Smooth muscle cell (in vitro differentiated cells): ENCODE results near the gene MYO15A. TPM values are rescaled to one million over a fixed set of nuclear protein-coding genes. Genes with fewer than 3 reads are reported as not detected.
A peak's percentile ranks its signal among the peaks of the same experiment; 100 is the strongest.

Experiments used
- DNase-seq: peaks from one replicate; lab custom pipeline; 2025; ENCODE audit not compliant: unreplicated experiment; lab: John Stamatoyannopoulos, UW
- H2AFZ ChIP-seq: fragments of 200-600 bp; sonication (generic); 2 replicates; pipeline ENCODE4 v1.6.0; 2016; ENCODE audit warnings: antibody characterized with exemption, low read depth, mild to moderate bottlenecking
- H3F3A ChIP-seq: fragments of 200-600 bp; sonication (generic); 2 replicates; pipeline ENCODE4 v1.6.0; 2017; ENCODE audit warnings: antibody characterized with exemption, low read depth
- H3K27ac ChIP-seq: fragments of 200-600 bp; sonication (generic); 2 replicates; pipeline ENCODE4 v1.5.1; 2016; ENCODE audit warnings: low read depth, mild to moderate bottlenecking
- H3K27me3 ChIP-seq: fragments of 200-600 bp; sonication (generic); 2 replicates; pipeline ENCODE4 v1.6.1; 2016; ENCODE audit warnings: low read depth, mild to moderate bottlenecking
- H3K36me3 ChIP-seq: fragments of 200-600 bp; sonication (generic); 2 replicates; pipeline ENCODE4 v1.5.1; 2016; ENCODE audit warnings: low read depth
- H3K4me1 ChIP-seq: fragments of 200-600 bp; sonication (generic); 2 replicates; pipeline ENCODE4 v1.5.1; 2016; ENCODE audit warnings: low read depth
- H3K4me2 ChIP-seq: fragments of 200-600 bp; sonication (generic); 2 replicates; pipeline ENCODE4 v1.6.0; 2016; ENCODE audit warnings: mild to moderate bottlenecking
- H3K4me3 ChIP-seq: fragments of 200-600 bp; sonication (generic); 2 replicates; pipeline ENCODE4 v1.5.1; 2016; ENCODE audit warnings: mild to moderate bottlenecking
- H3K79me2 ChIP-seq: fragments of 200-600 bp; sonication (generic); 2 replicates; pipeline ENCODE4 v1.6.0; 2016; ENCODE audit warnings: low read depth, mild to moderate bottlenecking
- H3K9ac ChIP-seq: fragments of 200-600 bp; sonication (generic); 2 replicates; pipeline ENCODE4 v1.6.0; 2016; ENCODE audit warnings: low read depth
- H3K9me3 ChIP-seq: fragments of 200-600 bp; sonication (generic); replicated peaks from 2 replicates; pipeline ENCODE4 v1.5.1; 2016; ENCODE audit warnings: low read depth
- H4K20me1 ChIP-seq: fragments of 200-600 bp; sonication (generic); 2 replicates; pipeline ENCODE4 v1.6.0; 2016; ENCODE audit warnings: low read depth
- WGBS: methylation state at CpG from one replicate; pipeline ENCODE4 v1.1.7; 2016; ENCODE audit warnings: low lambda C conversion rate; 5-methylcytosine and 5-hydroxymethylcytosine counted together
- polyA plus RNA-seq: library from polyadenylated mRNA; unstranded; fragments of >200 nt; fragmentation: Nextera tagmentation; extraction: Ambion mirVana; gene quantifications from 2 replicates; pipeline ENCODE4 v1.2.1, GENCODE V29; 2016
- total RNA-seq: library from RNA; depleted of rRNA; stranded (reverse); fragments of >200 nt; gene quantifications from 2 replicates; pipeline ENCODE4 v1.2.3, GENCODE V29; 2014
- TF ChIP-seq, protein P1 (sequence below): fragments of 200-600 bp; sonication (generic); IDR thresholded peaks from 2 replicates; pipeline ENCODE4 v1.5.1; 2017; ENCODE audit warnings: borderline replicate concordance, mild to moderate bottlenecking, antibody characterized with exemption; ENCODE audit not compliant: insufficient read depth, poor library complexity, severe bottlenecking

Gene MYO15A
- total and polyA plus RNA-seq, 2 experiments from 2014 or later = 2.0 to 3.6 TPM

DNA sequence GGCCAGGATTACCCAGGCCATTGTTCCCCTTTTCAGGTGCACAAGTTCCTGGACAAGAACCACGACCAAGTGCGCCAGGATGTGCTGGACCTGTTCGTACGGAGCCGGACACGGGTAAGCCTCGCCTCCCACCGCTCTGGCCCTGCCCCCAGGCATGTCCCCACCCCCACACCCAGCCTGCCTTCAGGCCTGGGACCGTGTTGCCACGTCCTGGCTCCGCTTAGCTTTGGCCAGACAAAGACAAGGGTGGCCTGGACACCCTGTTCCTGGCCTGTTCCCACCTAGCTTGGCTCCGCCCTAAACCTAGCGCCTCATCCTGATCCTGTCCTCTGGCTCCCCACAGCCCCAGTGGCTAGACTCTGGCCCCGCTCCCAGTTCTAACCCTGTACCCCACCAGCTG, 30.9 kb downstream of the MYO15A start:
- H3K9ac ChIP-seq = no peak overlapping the region
- WGBS = 87% methylated on average over 7 of the region's 14 CpGs

DNA sequence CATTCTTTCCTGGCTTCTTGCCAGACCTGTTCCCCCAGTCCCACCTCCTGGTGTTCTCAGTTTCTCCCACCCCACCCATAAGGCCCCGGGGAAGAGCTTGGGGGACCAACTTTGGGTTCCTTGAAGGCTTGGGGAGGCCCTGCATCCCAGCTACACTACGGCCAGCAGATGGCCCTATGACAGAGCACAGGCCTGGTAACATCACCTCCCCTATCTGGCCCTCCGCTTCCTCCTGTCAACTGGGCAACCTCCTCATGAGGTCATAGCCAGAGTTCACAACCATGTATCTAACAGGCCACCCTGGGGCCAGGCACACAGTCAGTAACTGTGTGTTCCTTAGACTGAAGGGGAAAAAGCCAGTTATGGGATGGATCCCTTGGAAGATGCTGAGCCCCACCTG, 31.4 kb downstream of the MYO15A start:
- Histone ChIP-seq H3K4me1 (no peaks in the 10 kb centered on the region), H3K36me3 (no peaks in the 10 kb centered on the region), H3F3A (no peaks in the 10 kb centered on the region), H3K4me2 (no peak overlapping the region), H2AFZ (no peak overlapping the region), H3K4me3 (no peak overlapping the region), H3K79me2 (no peaks in the 10 kb centered on the region), H4K20me1 (no peaks in the 10 kb centered on the region), H3K9me3 (no peaks in the 10 kb centered on the region), H3K27me3 (no peaks in the 10 kb centered on the region), H3K27ac (no peak overlapping the region), H3K9ac (no peak overlapping the region)
- no peak for DNase-seq
- TF ChIP-seq, protein P1, sequence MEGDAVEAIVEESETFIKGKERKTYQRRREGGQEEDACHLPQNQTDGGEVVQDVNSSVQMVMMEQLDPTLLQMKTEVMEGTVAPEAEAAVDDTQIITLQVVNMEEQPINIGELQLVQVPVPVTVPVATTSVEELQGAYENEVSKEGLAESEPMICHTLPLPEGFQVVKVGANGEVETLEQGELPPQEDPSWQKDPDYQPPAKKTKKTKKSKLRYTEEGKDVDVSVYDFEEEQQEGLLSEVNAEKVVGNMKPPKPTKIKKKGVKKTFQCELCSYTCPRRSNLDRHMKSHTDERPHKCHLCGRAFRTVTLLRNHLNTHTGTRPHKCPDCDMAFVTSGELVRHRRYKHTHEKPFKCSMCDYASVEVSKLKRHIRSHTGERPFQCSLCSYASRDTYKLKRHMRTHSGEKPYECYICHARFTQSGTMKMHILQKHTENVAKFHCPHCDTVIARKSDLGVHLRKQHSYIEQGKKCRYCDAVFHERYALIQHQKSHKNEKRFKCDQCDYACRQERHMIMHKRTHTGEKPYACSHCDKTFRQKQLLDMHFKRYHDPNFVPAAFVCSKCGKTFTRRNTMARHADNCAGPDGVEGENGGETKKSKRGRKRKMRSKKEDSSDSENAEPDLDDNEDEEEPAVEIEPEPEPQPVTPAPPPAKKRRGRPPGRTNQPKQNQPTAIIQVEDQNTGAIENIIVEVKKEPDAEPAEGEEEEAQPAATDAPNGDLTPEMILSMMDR = peak; percentile 15
- 56% methylated on average over 3 of the region's 3 CpGs for WGBS

More for the DNA sequence above, 30.9 kb downstream of the MYO15A start:
- TF ChIP-seq, protein P1 = no peak
- Histone ChIP-seq H3K36me3 (no peaks in the 10 kb centered on the region), H3K9me3 (no peaks in the 10 kb centered on the region), H3K27ac (no peak overlapping the region), H4K20me1 (no peaks in the 10 kb centered on the region), H2AFZ (no peak overlapping the region), H3K27me3 (no peaks in the 10 kb centered on the region), H3K4me2 (no peak overlapping the region), H3K4me1 (no peaks in the 10 kb centered on the region), H3K4me3 (no peak overlapping the region), H3K79me2 (no peaks in the 10 kb centered on the region), H3F3A (no peaks in the 10 kb centered on the region)
- DNase-seq = no peak

DNA sequence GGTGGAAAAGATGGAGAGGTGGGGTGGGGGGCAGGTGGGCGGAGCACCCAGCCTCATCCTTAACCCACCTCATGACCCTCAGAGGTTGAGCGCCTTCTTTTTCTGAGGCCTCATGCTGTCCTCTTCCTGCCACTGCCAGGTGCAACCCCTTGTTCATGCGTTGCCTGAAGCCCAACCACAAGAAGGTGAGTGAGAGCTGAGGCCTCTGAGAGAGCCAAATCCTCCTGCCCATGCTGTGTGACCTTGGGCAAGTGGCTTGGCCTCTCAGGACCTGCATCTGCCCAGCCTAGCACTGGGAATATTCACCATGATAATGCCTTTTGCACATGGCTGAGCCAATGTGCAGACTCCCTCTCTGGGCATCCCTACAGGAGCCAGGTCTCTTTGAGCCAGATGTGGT, 32.1 kb downstream of the MYO15A start:
- no peaks in the 10 kb centered on the region for H3K79me2 ChIP-seq
- H3K9ac ChIP-seq = no peak overlapping the region
- no peak overlapping the region for H3K27ac ChIP-seq
- no peak overlapping the region for H3K4me2 ChIP-seq
- H3K36me3 ChIP-seq = no peaks in the 10 kb centered on the region
- no peak overlapping the region for H2AFZ ChIP-seq
- TF ChIP-seq, protein P1 = no peak
- no peak for DNase-seq
- H3F3A ChIP-seq = no peaks in the 10 kb centered on the region
- H3K9me3 ChIP-seq = no peaks in the 10 kb centered on the region
- 100% methylated on average over 3 of the region's 3 CpGs for WGBS
- H4K20me1 ChIP-seq = no peaks in the 10 kb centered on the region
- H3K4me3 ChIP-seq = no peak overlapping the region
- H3K4me1 ChIP-seq = no peaks in the 10 kb centered on the region
- no peaks in the 10 kb centered on the region for H3K27me3 ChIP-seq

DNA sequence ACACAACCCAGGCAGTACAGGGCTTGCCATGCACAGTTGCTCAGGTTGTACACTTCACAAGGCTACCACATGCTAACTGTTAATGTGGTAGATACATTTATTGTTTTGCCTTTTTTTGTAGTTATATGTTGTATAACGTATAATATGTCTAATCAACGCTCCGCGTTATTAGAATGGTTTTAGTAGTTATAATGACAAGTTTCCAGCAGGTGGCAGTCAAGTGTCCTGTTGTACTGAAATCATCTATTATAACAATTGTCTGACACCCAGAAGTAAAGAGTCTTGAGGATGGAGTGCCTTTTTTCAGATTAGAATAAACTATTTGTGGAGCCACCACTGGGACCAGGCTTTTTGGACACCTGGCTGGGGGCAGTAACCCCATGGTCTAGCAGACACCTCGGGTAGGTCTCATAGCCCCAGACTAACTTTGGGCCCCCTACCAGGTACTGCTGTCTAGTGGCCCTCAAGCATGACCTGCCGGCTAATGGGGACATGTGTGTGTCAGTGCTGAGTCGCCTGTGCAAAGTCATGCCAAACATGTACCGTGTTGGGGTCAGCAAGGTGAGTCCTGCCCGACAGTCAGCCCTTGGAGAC, 32.8 kb downstream of the MYO15A start:
- Histone ChIP-seq H3K4me1 (no peaks in the 10 kb centered on the region), H3K4me3 (no peak overlapping the region), H3K79me2 (no peaks in the 10 kb centered on the region), H3K36me3 (no peaks in the 10 kb centered on the region), H3K4me2 (no peak overlapping the region), H3K27me3 (no peaks in the 10 kb centered on the region), H3K9me3 (no peaks in the 10 kb centered on the region), H3K27ac (no peak overlapping the region), H3F3A (no peaks in the 10 kb centered on the region), H4K20me1 (no peaks in the 10 kb centered on the region), H2AFZ (no peak overlapping the region), H3K9ac (no peak overlapping the region)
- TF ChIP-seq, protein P1 = peak; percentile 57
- DNase-seq = no peak
- 55% methylated on average over 9 of the region's 9 CpGs for WGBS
